Stimulated activated CD4-positive, alpha-beta T cell treated with anti-CD3 and anti-CD28 coated beads, TNF-alpha, amount 100 ng/mL, for 1 hour (primary cell): ENCODE data around the gene ACTBL2.

Source experiments
- DNase-seq, 3 donors: peaks; one replicate each; pipeline ENCODE4 v3.0.0-alpha.2; 2020; ENCODE audit warnings: low read depth in 3 of 3, low spot score in 1 of 3

Gene ACTBL2

GRCh38 chr5:57450991-57451876 lies 31.4 kb downstream of the ACTBL2 start:
- DNase-seq = no peak

DNA sequence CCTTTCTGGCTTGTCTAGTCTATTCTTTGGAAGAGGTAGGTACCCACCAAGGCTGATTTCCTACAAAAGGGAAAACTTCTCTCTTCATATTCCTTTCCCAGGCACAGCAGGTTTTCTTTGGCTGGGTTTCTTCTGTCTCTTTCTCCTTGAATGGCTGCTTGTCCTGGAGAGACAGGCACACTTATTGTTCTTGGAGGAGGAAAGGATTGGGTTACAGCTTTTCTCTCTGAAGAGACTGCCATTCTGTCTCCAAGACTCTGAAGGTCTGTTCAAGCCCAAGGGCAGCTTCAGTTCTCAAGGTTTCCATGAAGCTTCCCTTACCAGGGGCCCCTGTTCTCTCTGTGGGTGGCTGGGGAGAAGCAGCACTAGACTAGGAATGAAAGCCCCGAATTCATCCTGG lies 33.9 kb downstream of the ACTBL2 start:
- DNase-seq = no peak

GRCh38 chr5:57448287-57448686 lies 34.3 kb downstream of the ACTBL2 start:
- DNase-seq = no peak

GRCh38 chr5:57447658-57448057 lies 35.0 kb downstream of the ACTBL2 start:
- DNase-seq = no peak

DNA sequence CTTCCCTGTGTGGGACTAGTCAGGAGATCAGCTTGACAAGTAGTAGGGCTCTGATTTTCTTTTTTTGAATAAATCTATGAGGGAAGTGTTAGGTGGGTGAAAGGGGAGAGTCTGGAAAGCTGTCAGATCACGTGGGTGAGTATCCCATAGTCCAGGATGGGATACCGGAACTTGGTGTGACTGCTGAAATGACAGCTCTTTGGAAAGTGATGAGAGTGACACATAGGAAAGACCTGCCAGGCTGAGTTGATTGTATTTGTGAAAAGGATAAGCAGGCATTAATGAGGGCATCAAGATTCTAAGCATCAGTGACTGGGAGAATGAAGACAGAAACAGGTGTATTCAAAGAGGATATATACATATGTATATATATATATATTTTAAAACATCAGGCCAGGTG lies 35.6 kb downstream of the ACTBL2 start:
- DNase-seq = no peak

GRCh38 chr5:57445705-57446037 lies 36.9 kb downstream of the ACTBL2 start:
- no peak for DNase-seq

DNA sequence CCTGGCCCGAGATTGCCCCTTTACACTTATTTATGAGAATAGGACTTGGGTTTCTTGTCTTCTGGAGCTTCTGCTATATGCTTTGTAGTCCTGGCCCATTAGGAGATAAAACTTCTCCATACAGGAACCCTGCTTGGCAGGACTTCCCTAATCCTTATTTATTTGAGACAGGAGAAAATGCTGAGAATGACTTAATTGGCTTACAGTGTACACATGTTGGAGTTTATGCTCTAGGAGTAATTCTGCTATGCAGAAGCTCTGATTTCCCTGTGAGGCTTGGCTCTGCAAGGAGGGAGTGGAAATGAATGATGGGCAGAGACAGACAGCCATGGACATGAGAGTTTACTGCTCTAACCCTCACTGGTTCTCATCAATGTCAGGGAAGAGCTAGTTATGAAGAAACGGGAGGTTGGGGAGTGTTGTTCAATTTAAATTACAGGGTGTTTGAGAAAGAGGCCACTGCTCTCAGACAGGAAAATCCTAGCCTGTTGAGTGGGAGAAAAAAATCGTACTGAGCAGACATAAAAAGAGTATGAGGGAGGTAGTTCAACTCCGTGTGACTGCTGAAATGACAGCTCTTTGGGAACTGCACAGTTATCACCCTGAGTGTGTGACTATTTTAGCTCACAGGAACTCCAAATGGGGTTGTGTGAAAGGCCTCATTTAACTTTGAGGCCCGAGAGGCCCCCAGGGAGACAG lies 37.5 kb downstream of the ACTBL2 start:
- no peak for DNase-seq

- DNase-seq = no peak
These were observed 40.4 kb downstream of the ACTBL2 start for GRCh38 chr5:57442080-57442839.

GRCh38 chr5:57441557-57441956 lies 41.1 kb downstream of the ACTBL2 start:
- DNase-seq = no peak

DNA sequence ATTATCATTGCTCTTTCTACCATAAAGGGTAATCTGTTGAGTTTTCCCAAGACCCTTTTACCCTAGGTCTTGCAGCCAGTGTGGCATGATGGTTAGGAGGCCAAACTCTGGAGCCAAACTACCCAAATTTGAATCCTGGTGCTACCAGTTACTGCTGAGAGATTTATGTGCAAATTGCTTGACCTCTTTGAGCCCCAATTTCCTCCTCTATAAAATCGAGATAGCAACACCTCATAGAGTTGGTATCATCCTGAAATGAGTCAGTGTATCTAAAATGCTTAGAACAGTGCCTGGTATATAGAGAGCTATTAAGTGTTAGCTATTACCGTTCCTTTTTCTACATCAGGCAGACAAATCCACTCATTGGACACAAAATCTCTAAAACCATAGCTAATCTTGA lies 43.0 kb downstream of the ACTBL2 start:
- DNase-seq = no peak

DNA sequence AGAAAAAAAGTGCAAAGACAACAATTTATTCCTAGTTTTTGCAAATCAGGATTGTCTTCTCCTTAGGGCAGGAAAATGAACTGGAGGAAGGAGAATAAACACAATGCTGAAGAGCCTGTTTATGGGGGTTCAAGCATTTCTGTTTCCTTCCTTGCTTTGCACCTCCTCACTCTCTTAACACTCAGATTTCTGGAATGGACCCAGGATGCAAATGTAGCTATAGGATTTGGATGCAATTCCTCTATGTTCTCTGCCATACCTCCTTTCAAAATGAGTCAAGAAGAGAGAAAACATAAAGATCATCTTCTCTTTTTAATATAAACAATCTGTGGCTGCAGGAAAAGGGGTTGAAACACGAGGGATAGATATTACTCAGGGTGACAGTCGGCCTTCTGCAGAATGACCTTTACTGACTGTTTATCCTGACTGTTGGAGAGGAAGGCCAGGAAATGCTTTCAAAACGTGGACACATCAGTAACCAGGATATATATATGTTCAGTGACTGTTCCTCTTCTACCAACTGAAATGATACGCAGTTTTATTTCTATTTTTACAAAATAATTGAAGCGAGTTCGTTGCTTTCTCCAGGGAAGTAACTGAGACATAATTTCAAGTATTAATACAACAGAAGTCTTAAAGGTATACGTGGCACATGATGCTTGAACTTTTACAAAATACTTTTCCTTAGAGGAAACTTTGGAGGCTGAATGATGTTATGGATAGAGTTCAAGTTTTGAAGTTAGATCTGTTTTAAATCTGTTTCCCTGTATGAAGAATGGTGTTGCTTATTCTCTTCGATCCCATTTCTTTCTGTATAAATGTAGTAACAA lies 44.4 kb downstream of the ACTBL2 start:
- no peak for DNase-seq

DNA sequence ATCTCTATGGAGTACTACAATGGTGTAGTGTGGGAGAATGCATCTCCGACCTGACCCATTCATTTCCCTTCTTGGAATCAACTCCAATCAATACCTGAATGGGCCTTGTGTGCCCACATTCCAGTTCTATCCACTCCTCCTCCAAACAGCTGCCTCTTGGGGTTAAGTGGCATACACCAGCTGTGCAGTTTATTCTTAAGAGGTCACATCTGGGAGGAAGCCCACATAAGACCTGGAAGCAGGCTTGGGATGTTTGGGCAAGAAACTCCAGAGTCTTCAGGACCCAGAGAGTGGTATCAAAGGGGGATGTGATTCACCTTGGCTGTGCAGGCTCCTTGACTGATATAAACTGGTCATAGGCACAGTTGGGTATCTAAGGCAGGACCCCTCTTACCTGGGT lies 46.0 kb downstream of the ACTBL2 start:
- DNase-seq = no peak

- no peak for DNase-seq
These were observed 46.9 kb downstream of the ACTBL2 start for GRCh38 chr5:57435701-57436134.

DNA sequence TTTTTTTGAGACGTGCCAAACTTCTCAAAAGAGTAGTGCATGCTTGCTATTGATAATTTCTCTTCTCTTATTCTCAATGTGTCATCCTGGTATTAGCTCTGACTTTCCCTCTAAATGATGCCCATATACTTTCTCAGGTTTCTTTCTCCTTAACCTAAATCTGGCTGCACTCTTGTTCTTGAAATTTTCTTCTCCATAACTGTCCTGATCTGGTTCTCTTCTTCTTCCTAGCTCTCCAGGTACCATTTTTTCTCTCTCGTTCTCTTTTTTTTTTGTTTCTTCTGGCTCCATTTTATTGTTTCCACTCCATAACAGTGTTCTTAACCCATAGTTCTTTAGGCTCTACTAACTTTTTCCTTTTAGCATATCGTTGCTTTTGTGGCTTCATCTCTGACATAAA lies 47.9 kb downstream of the ACTBL2 start:
- no peak for DNase-seq

GRCh38 chr5:57434227-57434640 lies 48.4 kb downstream of the ACTBL2 start:
- DNase-seq = no peak

DNA sequence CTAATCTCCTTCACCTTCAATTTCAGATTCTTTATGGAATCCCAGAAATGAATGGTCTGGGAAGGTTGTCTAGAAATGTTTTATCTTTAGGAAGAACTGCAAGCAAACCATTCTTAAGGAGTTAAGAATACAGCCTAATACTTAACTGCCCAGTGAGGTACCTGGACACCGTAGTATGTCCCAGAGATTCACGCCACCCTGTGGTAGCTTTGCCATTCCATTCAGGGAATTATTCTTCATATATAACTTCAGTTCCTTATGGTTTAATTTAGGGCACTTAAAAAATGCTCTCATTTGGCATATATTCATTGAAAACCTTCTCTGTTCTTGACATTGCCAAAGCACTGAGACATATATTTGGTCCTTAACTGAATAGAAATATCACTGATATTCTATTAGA lies 49.7 kb downstream of the ACTBL2 start:
- no peak for DNase-seq

DNA sequence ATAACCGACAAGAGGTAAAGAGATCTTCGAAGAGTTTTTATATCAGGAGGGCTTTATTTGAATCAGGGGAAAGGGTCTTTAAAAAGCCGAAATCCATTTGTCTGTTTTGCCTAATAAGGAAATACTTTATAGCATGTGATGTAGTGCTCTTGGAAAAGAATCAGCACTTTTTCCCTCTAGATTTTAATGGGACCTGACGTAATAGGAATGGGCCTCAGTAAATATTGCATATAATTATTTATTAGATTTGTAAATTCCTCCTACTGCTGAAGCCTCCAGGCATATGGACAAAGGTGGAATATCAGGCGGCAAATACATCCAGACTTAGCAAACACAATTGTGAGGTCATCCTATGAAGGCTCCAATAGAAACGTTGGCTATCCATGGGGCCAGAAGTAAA lies 50.9 kb downstream of the ACTBL2 start:
- no peak for DNase-seq
